SK-N-SH (cell line): ENCODE measurements around the gene SPRN.

Experiments
- ELF1 ChIP-seq: IDR thresholded peaks from 2 replicates; pipeline ENCODE4 v1.4.0; 2012
- EP300 ChIP-seq, 2 experiments: IDR thresholded peaks; 2 replicates each; pipeline versions ENCODE4 v1.4.0 to v1.6.1; 2012; ENCODE audit warnings: borderline replicate concordance in 1 of 2, low read depth in 1 of 2, low read length in 1 of 2
- FOXM1 ChIP-seq: IDR thresholded peaks from 2 replicates; pipeline ENCODE4 v1.4.0; 2012; ENCODE audit warnings: low read depth, mild to moderate bottlenecking
- GATA2 ChIP-seq: sonication (generic); formaldehyde crosslinking; IDR thresholded peaks from 2 replicates; pipeline ENCODE4 v1.5.0; 2020; ENCODE audit warnings: mild to moderate bottlenecking, missing genetic modification reagents
- NFIC ChIP-seq: IDR thresholded peaks from 2 replicates; pipeline ENCODE4 v1.4.0; 2012; ENCODE audit warnings: borderline replicate concordance
- RAD21 ChIP-seq: IDR thresholded peaks from 2 replicates; pipeline ENCODE4 v1.6.1; 2012; ENCODE audit warnings: mild to moderate bottlenecking, low read length
- RFX5 ChIP-seq: IDR thresholded peaks from 2 replicates; pipeline ENCODE4 v1.6.1; 2012; ENCODE audit warnings: mild to moderate bottlenecking, improper control_type of control experiment, low read length
- RXRA ChIP-seq: IDR thresholded peaks from 2 replicates; pipeline ENCODE4 v1.4.0; 2012; ENCODE audit warnings: low read depth, mild to moderate bottlenecking, borderline replicate concordance
- TAF1 ChIP-seq: IDR thresholded peaks from 2 replicates; pipeline ENCODE4 v1.6.1; 2012; ENCODE audit warnings: low read depth, mild to moderate bottlenecking, low read length, moderate library complexity, borderline replicate concordance
- YY1 ChIP-seq: IDR thresholded peaks from 2 replicates; pipeline ENCODE4 v1.4.0; 2012; ENCODE audit warnings: low read depth, mild to moderate bottlenecking
- TF ChIP-seq, protein P1 (sequence below): fragments of 200-600 bp; sonication (generic); IDR thresholded peaks from 2 replicates; pipeline ENCODE4 v1.6.1; 2017; ENCODE audit warnings: antibody characterized with exemption, mild to moderate bottlenecking, moderate library complexity
- TF ChIP-seq, protein P2 (sequence below): fragments of 150-350 bp; IDR thresholded peaks from 2 replicates; pipeline ENCODE4 v1.6.1; 2017; ENCODE audit warnings: antibody characterized with exemption, low read length, low read depth, borderline replicate concordance
- TF ChIP-seq, protein P3 (sequence below): fragments of 150-350 bp; IDR thresholded peaks from 2 replicates; pipeline ENCODE4 v1.6.1; 2016; ENCODE audit warnings: mild to moderate bottlenecking, low read depth, low read length
- TF ChIP-seq, protein P4 (sequence below): IDR thresholded peaks from 2 replicates; pipeline ENCODE4 v1.6.1; 2012; ENCODE audit warnings: mild to moderate bottlenecking, low read depth, low read length, moderate library complexity

DNA sequence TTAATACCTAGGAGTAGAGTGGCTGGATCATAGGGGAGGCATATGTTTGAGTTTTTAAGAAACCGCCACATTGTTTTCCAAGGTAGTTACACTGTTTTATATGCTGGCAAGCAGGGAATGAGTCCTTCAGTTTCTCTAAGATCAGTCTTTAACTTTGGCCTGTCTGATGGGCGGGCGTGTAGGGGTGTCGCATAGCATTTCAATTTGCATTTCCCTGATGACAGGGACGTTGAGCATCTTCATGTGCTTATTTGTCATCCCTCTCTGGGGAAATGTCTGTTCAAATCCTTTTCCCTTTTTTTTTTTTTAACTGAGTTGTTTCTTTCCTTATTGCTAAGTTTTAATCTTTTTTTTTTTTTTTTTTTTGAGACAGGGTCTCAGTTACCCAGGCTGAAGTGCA lies 20.6 kb downstream of the SPRN start:
- no peak for TF ChIP-seq RAD21
- TF ChIP-seq, protein P1, sequence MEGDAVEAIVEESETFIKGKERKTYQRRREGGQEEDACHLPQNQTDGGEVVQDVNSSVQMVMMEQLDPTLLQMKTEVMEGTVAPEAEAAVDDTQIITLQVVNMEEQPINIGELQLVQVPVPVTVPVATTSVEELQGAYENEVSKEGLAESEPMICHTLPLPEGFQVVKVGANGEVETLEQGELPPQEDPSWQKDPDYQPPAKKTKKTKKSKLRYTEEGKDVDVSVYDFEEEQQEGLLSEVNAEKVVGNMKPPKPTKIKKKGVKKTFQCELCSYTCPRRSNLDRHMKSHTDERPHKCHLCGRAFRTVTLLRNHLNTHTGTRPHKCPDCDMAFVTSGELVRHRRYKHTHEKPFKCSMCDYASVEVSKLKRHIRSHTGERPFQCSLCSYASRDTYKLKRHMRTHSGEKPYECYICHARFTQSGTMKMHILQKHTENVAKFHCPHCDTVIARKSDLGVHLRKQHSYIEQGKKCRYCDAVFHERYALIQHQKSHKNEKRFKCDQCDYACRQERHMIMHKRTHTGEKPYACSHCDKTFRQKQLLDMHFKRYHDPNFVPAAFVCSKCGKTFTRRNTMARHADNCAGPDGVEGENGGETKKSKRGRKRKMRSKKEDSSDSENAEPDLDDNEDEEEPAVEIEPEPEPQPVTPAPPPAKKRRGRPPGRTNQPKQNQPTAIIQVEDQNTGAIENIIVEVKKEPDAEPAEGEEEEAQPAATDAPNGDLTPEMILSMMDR: no peak
- TF ChIP-seq ELF1: no peak
- no peak for TF ChIP-seq YY1
- TF ChIP-seq TAF1: no peak
- no peak for TF ChIP-seq NFIC
- TF ChIP-seq EP300 (IDR thresholded peaks at IDR 0.05; ENCODE audit: borderline replicate concordance in 1 of 2, low read depth in 1 of 2, low read length in 1 of 2): no peak
- TF ChIP-seq, protein P2, sequence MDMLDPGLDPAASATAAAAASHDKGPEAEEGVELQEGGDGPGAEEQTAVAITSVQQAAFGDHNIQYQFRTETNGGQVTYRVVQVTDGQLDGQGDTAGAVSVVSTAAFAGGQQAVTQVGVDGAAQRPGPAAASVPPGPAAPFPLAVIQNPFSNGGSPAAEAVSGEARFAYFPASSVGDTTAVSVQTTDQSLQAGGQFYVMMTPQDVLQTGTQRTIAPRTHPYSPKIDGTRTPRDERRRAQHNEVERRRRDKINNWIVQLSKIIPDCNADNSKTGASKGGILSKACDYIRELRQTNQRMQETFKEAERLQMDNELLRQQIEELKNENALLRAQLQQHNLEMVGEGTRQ: no peak
- TF ChIP-seq, protein P3, sequence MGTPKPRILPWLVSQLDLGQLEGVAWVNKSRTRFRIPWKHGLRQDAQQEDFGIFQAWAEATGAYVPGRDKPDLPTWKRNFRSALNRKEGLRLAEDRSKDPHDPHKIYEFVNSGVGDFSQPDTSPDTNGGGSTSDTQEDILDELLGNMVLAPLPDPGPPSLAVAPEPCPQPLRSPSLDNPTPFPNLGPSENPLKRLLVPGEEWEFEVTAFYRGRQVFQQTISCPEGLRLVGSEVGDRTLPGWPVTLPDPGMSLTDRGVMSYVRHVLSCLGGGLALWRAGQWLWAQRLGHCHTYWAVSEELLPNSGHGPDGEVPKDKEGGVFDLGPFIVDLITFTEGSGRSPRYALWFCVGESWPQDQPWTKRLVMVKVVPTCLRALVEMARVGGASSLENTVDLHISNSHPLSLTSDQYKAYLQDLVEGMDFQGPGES: no peak
- no peak for TF ChIP-seq FOXM1
- TF ChIP-seq RXRA: no peak
- TF ChIP-seq, protein P4, sequence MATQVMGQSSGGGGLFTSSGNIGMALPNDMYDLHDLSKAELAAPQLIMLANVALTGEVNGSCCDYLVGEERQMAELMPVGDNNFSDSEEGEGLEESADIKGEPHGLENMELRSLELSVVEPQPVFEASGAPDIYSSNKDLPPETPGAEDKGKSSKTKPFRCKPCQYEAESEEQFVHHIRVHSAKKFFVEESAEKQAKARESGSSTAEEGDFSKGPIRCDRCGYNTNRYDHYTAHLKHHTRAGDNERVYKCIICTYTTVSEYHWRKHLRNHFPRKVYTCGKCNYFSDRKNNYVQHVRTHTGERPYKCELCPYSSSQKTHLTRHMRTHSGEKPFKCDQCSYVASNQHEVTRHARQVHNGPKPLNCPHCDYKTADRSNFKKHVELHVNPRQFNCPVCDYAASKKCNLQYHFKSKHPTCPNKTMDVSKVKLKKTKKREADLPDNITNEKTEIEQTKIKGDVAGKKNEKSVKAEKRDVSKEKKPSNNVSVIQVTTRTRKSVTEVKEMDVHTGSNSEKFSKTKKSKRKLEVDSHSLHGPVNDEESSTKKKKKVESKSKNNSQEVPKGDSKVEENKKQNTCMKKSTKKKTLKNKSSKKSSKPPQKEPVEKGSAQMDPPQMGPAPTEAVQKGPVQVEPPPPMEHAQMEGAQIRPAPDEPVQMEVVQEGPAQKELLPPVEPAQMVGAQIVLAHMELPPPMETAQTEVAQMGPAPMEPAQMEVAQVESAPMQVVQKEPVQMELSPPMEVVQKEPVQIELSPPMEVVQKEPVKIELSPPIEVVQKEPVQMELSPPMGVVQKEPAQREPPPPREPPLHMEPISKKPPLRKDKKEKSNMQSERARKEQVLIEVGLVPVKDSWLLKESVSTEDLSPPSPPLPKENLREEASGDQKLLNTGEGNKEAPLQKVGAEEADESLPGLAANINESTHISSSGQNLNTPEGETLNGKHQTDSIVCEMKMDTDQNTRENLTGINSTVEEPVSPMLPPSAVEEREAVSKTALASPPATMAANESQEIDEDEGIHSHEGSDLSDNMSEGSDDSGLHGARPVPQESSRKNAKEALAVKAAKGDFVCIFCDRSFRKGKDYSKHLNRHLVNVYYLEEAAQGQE: no peak
- TF ChIP-seq RFX5: no peak
- no peak for TF ChIP-seq GATA2 (CRISPR knock-in tag)
